PC-9 (cell line): ENCODE results near the gene CNNM3.

Experiments used
- CTCF ChIP-seq: fragments of 200-600 bp; sonication (generic); conservative IDR thresholded peaks from 2 replicates; pipeline ENCODE4 v1.6.1; 2017; ENCODE audit warnings: mixed run types, antibody characterized with exemption, mild to moderate bottlenecking, moderate library complexity
- EZH2 ChIP-seq: fragments of 200-600 bp; sonication (generic); IDR thresholded peaks from 2 replicates; pipeline ENCODE4 v1.8.0; 2017; ENCODE audit warnings: antibody characterized with exemption, low read depth

GRCh38 chr2:96783388-96783787 lies 32.7 kb upstream of the CNNM3 start:
- no peak for TF ChIP-seq CTCF
- no peak for TF ChIP-seq EZH2
